BE2C (cell line): ENCODE results near the gene KCNT2. TPM values are rescaled to one million over a fixed set of nuclear protein-coding genes. Genes with fewer than 3 reads are reported as not detected.
A peak's percentile ranks its signal among the peaks of the same experiment; 100 is the strongest.

ENCODE experiments used
- DNase-seq: peaks from one replicate; pipeline ENCODE4 v3.0.0-alpha.2; 2020
- H3K27me3 ChIP-seq: fragments of 250-450 bp; sonication (Bioruptor Pico); 2 replicates; pipeline ENCODE4 v1.5.1; 2020; ENCODE audit warnings: mild to moderate bottlenecking
- H3K36me3 ChIP-seq: fragments of 250-450 bp; sonication (Bioruptor Pico); 2 replicates; pipeline ENCODE4 v1.5.1; 2020; ENCODE audit warnings: mild to moderate bottlenecking
- H3K4me1 ChIP-seq: fragments of 250-450 bp; sonication (Bioruptor Pico); 2 replicates; pipeline ENCODE4 v1.5.1; 2020
- H3K4me3 ChIP-seq: 2 replicates; pipeline ENCODE4 v1.5.1; 2011; ENCODE audit warnings: low read depth, low read length
- H3K9me3 ChIP-seq: fragments of 250-450 bp; sonication (Bioruptor Pico); 2 replicates; pipeline ENCODE4 v1.5.1; 2020
- CTCF ChIP-seq: IDR thresholded peaks from 2 replicates; pipeline ENCODE4 v1.5.1; 2012; ENCODE audit warnings: mild to moderate bottlenecking, low read depth, low read length
- polyA plus RNA-seq: library from polyadenylated mRNA; unstranded; fragments of >200 nt; gene quantifications from one replicate; pipeline ENCODE4 v1.2.1, GENCODE V29; 2012; ENCODE audit warnings: low read depth, missing spikeins; ENCODE audit not compliant: insufficient read length, insufficient read depth

KCNT2 gene
- 5.5 TPM for polyA plus RNA-seq

DNA sequence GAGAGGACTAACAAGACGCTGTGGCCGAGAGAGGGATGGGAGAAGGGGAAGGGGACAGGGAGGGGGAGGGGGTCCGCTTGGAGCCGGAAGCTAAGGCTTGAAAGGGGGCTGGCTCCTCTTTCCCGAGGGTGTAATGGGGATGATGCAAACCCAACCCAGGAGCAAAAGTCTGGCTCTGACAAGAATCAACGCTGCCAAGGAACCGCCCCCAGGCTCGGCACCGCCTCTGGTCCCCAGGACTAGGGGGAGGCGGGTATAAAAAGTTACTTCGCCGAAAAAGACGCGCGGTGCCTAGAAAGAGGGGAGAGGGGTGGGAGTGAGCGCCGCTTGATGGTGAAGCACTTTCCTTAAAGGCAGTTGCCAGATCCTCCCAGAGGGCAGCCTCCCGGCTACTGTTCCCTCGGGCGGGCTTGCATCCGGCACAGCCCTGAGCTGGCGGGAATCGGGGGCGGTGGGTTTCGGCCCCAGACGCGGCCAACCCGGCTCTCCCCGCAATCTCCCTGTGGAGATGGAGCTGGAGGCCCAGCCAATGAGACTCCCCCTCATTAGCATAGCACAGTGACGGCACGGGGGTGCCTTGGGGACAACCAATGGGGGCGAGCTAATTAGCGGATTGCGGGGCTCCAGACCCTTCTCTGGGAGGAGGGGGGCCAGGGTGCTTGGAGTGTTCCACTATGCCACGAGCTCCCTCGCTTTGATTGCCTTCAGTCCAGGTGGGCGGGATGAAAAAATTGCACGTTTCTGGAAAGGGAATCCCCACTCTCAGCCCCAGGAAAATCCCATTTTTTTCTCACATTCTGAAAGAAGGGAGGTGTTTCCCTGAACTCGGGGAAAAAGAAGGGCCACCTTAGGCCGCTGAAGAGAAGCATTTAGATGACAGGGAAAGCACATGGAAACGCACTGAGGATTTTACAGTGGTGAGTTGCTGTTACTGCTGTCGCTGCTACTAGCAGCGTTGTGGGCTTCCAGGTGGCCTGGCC, at the start of gene KCNT2:
TSS of gene KCNT2 (minus strand) at position 51 of the 980 bp plus-strand sequence. CDS start 131 bp downstream, outside the sequence.
- Histone ChIP-seq H3K27me3 (no peaks in the 10 kb centered on the region), H3K36me3 (no peaks in the 10 kb centered on the region), H3K4me1 (peaks cover 5% of the 10 kb centered on the region), H3K9me3 (no peaks in the 10 kb centered on the region), H3K4me3 (peak within 1 kb of the TSS; percentile 99)
- DNase-seq = peak; percentile 98
- TF ChIP-seq CTCF = peak; percentile 41

- no peak for TF ChIP-seq CTCF
- no peak overlapping the region for H3K4me3 ChIP-seq
These were observed 47.3 kb upstream of the KCNT2 start for GRCh38 chr1:196655494-196655893.

GRCh38 chr1:196655071-196655470, 46.8 kb upstream of the KCNT2 start:
- DNase-seq = no peak
- H3K36me3 ChIP-seq = no peaks in the 10 kb centered on the region
- no peak overlapping the region for H3K4me3 ChIP-seq
- H3K4me1 ChIP-seq = no peaks in the 10 kb centered on the region
- TF ChIP-seq CTCF = no peak
- H3K27me3 ChIP-seq = no peaks in the 10 kb centered on the region
- H3K9me3 ChIP-seq = no peaks in the 10 kb centered on the region

More at GRCh38 chr1:196655494-196655893, 47.3 kb upstream of the KCNT2 start:
- H3K27me3 ChIP-seq = no peaks in the 10 kb centered on the region
- no peaks in the 10 kb centered on the region for H3K36me3 ChIP-seq
- no peaks in the 10 kb centered on the region for H3K9me3 ChIP-seq
- no peaks in the 10 kb centered on the region for H3K4me1 ChIP-seq
- no peak for DNase-seq

DNA sequence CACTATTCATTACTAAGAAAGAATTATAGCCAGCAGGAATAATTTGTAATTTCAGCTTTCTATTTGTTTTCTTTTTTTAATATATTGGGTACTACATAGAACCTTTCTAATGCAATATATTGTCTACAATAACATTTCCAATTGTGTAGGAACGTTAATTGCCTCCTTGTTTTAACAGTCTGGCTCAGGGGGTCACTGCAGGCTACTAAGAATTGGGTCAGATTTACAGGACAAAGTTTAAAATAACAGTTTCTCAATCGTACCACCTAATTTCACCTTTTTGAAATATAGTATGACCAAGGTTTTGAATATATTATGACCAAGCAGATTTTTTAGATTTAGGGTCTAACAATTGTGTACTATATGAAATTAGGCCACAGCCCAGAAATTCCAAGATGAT, 46.0 kb upstream of the KCNT2 start:
- Histone ChIP-seq H3K27me3 (no peaks in the 10 kb centered on the region), H3K4me1 (no peaks in the 10 kb centered on the region), H3K36me3 (no peaks in the 10 kb centered on the region), H3K4me3 (no peak overlapping the region), H3K9me3 (no peaks in the 10 kb centered on the region)
- DNase-seq = no peak
- TF ChIP-seq CTCF = no peak

- no peak within 1 kb of the TSS for H3K4me3 ChIP-seq
- H3K36me3 ChIP-seq = no peaks in the 10 kb centered on the region
- no peak for TF ChIP-seq CTCF
- no peaks in the 10 kb centered on the region for H3K9me3 ChIP-seq
- H3K4me1 ChIP-seq = no peaks in the 10 kb centered on the region
- no peaks in the 10 kb centered on the region for H3K27me3 ChIP-seq
- no peak for DNase-seq
These were observed 43.5 kb upstream of the KCNT2 start, which contains the start of gene CFH for GRCh38 chr1:196651637-196652215. TSS of gene CFH (plus strand) at chr1:196652043. CDS start at chr1:196652118, 75 bp downstream.
